ENCODE measurements around the gene TNFAIP2. TPM values are rescaled to one million over a fixed set of nuclear protein-coding genes. Genes with fewer than 3 reads are reported as not detected.
A peak's percentile ranks its signal among the peaks of the same experiment; 100 is the strongest.
"Not testable (repeated sequence)": the region's sequence is repeated elsewhere in the genome, so short reads cannot be mapped to it uniquely, and the experiment has no call there.

TNFAIP2 gene
- total RNA-seq, 1 experiment from 2014 or later = 26.1 TPM

DNA sequence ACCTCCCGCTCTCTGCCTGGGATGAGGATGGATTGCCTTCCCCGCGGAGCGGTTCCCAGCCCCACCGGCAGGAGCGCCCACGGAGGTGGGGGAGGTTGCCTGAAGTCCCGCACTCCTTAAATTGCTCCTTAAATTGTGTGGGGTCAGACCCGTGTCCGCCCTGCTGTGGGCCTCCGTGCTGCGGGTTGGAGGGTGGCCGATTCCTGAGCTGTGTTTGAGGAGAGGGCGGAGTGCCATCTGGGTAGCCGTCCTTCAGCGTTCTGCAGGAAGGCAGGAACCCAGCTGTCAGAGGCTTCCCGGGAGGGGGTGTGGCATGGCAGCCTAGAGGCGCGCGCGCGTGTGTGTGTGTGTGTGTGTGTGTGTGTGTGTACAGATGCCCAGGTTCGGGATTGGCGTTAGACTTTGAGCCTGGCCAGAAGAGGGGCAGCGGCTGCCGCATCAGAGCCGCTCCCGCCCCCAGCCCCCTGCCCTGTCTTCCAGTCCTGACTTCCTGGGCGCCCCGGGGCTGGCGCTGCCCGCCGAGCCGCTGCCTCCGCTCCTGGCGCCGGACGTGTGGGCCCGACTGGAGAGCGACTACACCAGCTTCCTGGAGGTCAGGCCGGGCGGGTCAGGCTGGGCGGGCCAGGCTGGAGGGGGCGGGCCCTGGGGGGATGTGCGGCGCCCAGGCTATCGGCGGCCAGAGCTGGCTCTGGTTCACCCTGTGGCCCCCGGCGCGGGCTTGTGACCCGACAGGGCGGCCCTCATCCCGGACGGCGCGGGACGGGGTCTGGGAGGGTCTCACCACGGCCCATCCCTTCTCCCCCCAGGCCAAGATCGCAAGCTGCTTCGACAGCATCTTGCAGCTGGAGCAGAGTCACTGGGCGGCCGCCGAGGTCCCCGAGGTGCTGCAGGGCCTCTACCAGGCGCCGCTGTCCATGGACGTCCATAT, 19.5 kb upstream of the TNFAIP2 start:
- in situ Hi-C loops (cut with HindIII; ENCODE audit: low sequenced_read_pairs) = no loop called here
- no peak for DNase-seq (ENCODE audit: low spot score)

- no peak for DNase-seq (ENCODE audit: low spot score)
- in situ Hi-C loops (cut with HindIII; ENCODE audit: low sequenced_read_pairs) = no loop called here
These were observed 18.9 kb upstream of the TNFAIP2 start for GRCh38 chr14:103104389-103104653.

DNA sequence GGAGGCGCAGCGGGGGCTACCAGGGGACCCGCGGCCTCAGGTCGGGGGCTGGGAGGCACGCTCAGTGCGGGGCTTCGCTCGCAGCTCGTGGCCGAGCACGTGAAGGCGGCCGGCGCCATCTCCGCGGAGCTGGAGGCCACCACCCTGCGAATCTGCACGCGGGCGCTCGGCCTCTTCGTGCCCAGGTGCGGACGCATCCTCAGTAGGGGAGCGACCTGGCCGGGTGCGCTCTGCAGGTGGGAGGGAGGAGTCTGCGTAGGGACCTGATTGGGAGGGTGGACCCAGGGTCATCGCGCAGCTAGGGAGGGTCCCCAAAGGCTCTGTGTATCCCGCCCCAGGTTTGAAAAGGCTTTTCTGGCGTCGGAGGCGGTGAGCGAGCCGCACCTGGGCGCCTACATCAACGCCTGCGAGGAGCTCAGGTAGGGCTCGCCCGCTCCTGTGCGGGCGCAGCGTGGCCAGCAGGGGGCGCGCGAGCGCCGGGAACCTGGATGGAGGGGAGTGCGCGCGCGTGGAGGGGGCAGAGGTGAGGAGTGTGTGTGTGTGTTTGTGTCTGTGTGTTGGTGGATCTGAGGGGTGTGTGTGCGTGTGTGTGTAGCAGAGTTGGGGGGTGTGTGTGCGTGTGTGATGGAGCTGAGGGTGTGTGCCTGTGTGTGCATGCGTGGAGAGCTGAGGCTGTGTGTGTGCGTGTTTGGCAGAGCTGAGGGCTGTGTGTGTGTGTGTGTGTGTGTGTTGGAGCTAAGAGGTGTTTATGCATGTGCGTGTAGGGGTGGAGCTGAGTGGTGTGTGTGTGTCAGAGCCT, 18.4 kb upstream of the TNFAIP2 start:
- in situ Hi-C loops (cut with HindIII; ENCODE audit: low sequenced_read_pairs) = no loop called here
- DNase-seq (ENCODE audit: low spot score) = peak; percentile 54

- DNase-seq (ENCODE audit: low spot score) = no peak
- in situ Hi-C loops (cut with HindIII; ENCODE audit: low sequenced_read_pairs) = no loop called here
These were observed 17.6 kb upstream of the TNFAIP2 start for GRCh38 chr14:103105580-103106150.

GRCh38 chr14:103107455-103107854, 15.8 kb upstream of the TNFAIP2 start:
- no peak for DNase-seq (ENCODE audit: low spot score)
- in situ Hi-C loops (cut with HindIII; ENCODE audit: low sequenced_read_pairs) = no loop called here

GRCh38 chr14:103107941-103108748, 15.1 kb upstream of the TNFAIP2 start:
- in situ Hi-C loops (cut with HindIII; ENCODE audit: low sequenced_read_pairs) = no loop called here
- no peak for DNase-seq (ENCODE audit: low spot score)

- DNase-seq (ENCODE audit: low spot score) = no peak
These were observed 14.5 kb upstream of the TNFAIP2 start for GRCh38 chr14:103108749-103109207.

GRCh38 chr14:103109535-103110441, 13.5 kb upstream of the TNFAIP2 start:
- in situ Hi-C loops (cut with HindIII; ENCODE audit: low sequenced_read_pairs) = no loop called here
- no peak for DNase-seq (ENCODE audit: low spot score)

More at GRCh38 chr14:103108749-103109207, 14.5 kb upstream of the TNFAIP2 start:
- in situ Hi-C loops (cut with HindIII; ENCODE audit: low sequenced_read_pairs) = no loop called here

DNA sequence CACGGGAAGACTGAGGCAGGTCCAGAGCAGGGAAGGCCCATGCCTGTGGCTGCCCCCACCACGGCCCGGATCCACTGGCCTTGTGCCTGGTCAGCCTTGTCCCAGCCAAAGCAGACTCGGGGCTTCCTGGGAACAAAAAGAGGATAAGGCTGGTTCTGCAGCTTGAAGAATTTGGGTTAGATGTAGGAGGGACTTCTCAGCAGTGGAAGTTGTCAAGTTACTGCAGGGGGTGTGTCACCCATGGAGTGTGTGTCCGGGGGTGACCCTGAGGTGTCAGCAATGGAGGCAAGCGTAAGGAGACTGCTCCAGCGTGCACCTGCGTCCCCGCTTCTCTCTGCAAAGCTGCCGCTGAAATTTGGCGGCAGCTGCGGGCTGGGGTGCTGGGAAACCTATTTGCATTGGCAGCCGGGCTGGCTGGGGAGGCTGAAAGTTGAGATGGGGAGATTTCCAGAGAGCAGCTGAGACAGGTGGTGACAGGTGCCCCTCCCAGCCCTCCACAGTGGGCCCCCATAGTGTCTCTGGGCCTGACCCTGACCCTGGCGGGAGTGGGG, 12.5 kb upstream of the TNFAIP2 start:
- no peak for DNase-seq (ENCODE audit: low spot score)
- in situ Hi-C loops (cut with HindIII; ENCODE audit: low sequenced_read_pairs) = no loop called here

- in situ Hi-C loops (cut with HindIII; ENCODE audit: low sequenced_read_pairs) = no loop called here
- no peak for DNase-seq (ENCODE audit: low spot score)
These were observed 11.9 kb upstream of the TNFAIP2 start for GRCh38 chr14:103111232-103111868.

- in situ Hi-C loops (cut with HindIII; ENCODE audit: low sequenced_read_pairs) = no loop called here
- DNase-seq (ENCODE audit: low spot score) = no peak
These were observed 10.6 kb upstream of the TNFAIP2 start for GRCh38 chr14:103112400-103113243.

GRCh38 chr14:103113303-103113702, 10.0 kb upstream of the TNFAIP2 start:
- DNase-seq (ENCODE audit: low spot score) = no peak
- in situ Hi-C loops (cut with HindIII; ENCODE audit: low sequenced_read_pairs) = no loop called here

DNA sequence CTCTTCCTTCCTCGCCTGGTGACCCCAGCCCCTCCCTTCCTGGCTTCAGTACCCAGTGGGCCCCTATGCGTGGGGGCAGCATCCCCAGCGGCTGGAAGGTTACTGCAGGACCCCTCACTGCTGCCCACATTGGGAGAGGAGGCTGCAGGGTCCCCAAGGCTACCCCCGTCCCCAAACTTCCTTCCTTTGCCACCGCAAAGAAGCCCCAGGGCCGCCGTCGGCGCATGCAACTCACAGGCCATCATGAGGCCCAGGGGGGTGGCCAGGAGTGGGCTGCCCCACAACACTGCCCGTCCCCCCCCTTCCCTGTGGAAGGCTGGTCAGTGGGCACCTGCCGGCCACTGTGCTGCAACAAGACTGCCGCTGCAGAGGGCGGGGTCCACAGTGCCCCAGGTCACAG, 9.5 kb upstream of the TNFAIP2 start:
- in situ Hi-C loops (cut with HindIII; ENCODE audit: low sequenced_read_pairs) = no loop called here

DNA sequence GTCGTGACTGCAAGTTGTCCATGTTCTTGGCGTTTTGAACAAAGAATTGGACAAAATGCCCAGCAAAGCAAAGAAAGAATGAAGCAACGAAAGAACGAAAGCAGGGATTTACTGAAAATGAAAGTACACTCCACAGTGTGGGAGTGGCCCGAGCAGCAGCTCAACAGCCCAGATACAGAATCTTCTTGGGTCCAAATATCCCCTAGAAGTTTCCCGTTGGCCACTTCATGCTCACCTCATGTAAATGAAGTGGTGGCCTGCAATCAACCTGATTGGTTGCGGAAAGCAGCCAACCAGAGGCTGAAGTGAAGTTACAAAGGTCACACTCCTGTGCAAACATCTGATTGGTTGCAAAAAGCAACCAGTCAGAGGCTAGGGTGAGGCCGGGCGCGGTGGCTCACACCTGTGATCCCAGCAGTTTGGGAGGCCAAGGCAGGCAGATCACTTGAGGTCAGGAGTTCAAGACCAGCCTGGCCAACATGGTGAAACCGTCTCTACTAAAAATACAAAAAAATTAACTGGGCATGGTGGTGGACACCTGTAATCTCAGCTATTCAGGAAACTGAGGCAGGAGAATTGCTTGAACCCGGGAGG, 8.1 kb upstream of the TNFAIP2 start:
- DNase-seq (ENCODE audit: low spot score); in situ Hi-C loops (cut with HindIII; ENCODE audit: low sequenced_read_pairs): not testable (repeated sequence)

More for the DNA sequence above, 9.5 kb upstream of the TNFAIP2 start:
- DNase-seq (ENCODE audit: low spot score) = no peak

- no peak for DNase-seq (ENCODE audit: low spot score)
- in situ Hi-C loops (cut with HindIII; ENCODE audit: low sequenced_read_pairs) = no loop called here
These were observed 7.3 kb upstream of the TNFAIP2 start for GRCh38 chr14:103115845-103116572.

- no peak for DNase-seq (ENCODE audit: low spot score)
- in situ Hi-C loops (cut with HindIII; ENCODE audit: low sequenced_read_pairs) = no loop called here
These were observed 6.6 kb upstream of the TNFAIP2 start for GRCh38 chr14:103116636-103117035.
